TTC549 (cell line): ENCODE data around the gene OLFML1.

Source experiments
- FAIRE-seq: peaks from 2 replicates; lab custom pipeline; 2012; peaks lifted over from hg19 to GRCh38; lab: Jason Lieb, UNC

OLFML1 gene

DNA sequence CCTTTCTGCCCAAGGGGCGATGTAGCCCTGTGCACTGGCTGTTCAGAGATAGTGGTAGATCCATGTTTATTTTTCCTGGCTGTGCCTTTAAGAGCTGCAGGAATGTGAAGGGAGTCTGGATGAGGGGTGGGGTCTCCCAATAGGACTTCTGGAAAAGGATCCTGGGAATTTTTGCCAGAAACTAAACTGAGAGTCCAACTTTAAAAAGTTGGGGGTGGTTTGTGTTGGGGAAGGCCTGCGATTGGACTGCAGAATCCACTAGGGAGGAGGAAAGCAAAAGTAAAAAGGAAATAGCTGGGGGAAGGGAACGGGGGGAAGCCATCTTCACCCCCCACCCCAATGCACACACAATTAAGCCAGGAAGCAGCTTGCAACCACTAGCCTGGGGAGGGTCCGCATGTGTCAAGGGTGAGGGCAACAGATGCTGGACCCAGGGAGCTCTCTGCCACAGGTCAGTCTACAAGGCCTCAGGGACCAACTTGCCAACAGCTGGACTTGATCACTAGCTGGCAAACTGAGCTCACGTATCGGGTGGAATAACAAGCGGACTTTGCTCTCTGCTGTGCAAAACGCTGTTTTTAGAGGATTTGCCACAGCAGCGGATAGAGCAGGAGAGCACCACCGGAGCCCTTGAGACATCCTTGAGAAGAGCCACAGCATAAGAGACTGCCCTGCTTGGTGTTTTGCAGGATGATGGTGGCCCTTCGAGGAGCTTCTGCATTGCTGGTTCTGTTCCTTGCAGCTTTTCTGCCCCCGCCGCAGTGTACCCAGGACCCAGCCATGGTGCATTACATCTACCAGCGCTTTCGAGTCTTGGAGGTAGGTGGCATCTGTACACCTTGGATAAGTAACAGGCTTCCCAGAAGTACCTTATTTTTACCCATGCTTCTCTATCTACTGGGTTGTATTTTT lies at the start of gene OLFML1:
Gene OLFML1, plus strand, starts transcription at position 321 of the 912 bp plus-strand sequence. Its CDS starts 370 bp downstream, at position 691.
- no peak for FAIRE-seq

DNA sequence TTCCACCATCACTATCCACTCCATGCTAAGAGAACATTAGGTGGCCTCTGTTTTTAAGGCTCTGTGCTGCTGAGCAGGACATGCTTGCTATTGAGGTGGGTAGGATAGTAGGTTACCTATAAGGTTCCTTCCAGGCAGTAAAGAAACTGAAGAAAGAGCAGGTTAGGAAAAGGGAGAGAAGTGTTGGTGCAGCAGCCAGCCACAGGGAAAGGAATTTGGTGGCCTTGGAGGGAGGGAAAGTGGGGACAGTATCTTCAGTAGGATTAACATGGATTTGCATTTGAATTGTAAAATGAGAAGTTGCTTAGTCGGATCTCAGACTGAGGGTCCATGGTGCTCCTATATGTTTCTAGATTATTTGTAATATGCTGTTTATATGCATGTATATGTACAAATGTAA lies 49.2 kb upstream of the OLFML1 start:
- no peak for FAIRE-seq

DNA sequence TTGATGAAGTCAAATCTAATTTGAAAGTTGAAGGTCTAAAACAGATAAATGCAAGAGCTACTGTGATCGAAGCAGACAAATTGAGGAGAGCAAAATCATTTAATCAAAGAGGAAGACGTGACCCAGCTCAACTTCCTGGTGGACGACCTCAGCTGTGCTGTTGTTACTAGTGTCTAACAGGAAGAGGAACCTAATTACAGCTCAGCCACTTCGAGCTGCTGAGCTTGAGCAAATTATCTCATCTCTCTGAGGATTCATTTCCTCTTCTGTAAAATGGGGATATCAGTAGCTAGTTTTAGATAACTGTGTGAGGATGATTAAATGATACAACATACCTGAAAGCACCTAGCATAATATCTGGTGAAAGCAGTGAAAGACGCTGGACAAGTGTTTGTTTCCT lies 48.6 kb upstream of the OLFML1 start:
- FAIRE-seq: no peak

DNA sequence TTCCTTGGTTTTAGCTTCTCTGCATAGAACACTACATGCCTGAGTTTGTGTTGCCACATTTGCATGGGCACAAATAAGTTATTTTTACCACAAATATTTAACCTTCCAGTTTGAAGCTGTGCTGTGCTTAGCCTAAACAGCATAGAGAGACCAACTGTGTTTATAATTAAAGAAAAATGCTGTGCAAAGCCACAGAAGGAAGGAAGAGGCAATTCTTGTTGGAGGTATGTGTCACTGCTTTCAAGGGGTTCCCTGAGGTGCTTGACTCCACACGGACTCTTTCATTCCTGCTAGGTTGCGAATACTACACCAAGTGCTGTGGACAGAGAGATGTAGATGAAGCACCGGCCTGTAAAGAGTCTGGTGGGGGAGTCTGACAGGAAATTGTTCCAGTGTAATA lies 47.6 kb upstream of the OLFML1 start:
- no peak for FAIRE-seq

DNA sequence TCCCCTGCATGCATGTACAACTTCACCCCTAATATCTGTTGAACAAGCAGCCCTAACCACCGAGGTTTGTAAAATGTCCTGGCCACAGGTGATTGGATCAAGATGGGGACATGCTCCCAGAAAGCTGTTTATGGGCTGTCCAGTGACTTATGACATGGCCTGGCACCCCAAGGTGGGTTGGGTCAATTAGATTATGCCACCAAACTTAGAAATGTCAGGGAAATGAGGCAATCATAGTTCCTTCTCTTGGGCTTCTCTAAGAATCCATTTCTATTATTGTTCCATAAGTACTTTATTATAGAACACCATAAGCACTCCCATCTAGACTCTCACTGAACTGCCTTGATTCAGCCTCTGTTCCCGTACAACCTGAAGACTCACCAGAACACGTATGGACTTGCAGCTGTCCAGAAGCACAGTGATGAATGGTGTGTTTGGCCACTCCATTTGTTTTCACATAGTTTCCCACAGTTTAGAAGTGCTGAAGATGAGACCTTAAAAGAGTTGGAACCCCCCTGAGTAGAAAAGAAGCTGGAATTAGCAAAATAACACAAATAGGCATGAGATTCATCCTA lies 45.5 kb upstream of the OLFML1 start:
- FAIRE-seq: no peak

DNA sequence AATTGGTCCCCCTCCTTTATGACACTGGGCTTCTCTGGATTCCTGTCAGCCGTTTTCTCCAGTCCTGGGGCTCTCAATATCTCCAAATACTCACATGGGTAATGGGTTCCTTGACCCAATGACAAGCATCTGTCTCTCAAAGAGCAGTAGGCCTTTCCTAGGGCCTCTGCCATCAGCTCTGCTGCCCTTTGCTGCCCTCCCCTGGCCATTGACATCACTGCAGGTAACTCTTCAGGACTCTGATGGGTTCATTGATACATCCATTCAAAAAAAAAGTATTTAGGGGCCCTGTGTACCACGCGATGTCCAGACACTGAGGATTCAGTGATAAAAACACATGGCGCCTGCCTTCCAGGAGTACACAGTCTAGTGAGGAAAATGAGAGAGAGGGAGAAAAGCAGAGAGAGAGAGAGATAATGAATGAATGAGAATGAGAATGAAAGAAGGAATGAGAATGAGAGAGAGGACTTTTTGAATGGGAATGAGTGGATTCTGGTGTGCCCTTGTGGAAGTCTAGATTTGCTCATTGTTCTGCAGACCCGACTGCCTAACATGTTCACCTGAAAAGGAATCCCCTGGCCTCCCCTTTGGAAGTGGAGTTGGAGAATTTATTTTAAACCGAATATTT lies 42.6 kb upstream of the OLFML1 start:
- FAIRE-seq: no peak

DNA sequence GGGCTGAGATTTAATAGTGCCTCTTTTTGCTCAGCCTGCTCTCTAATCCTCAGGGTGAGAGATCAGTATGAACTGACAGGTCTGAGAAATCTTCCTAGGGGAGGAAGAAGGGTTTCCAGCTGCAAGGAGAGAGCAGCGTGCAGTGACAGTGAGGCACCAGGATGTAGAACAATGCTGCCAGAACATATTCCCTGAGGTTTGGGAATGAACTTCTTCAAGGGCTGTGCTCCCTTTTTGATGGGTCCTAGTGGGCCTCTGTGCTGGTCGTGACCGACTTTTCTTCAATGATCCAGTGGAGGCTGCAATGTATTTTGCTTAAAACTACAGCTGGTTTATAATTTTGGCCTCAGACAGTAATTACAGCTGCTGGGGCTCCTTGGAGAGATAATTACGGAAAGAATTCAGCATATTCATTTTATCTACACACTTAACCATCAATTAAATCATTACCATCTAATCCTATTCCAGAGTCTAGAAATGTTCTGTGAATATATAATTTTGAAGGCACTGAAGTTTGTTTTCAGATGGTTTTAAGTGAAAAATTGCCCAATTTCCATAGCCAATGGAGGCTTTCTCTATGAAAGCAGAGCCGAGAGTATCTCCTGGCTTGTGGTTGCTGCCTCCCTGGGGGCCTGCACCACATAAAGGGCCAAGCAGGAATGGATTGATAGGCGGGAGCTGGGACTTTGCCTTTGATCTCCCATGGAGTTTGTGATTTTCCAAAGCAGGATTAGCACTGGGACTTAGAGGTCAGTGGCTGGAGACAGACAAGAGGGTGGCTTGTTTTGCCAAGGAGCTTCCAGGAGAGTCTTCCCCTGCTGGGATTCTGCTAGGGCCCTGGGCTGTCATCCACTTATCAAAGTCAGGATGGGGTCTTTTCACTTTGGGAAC lies 41.0 kb upstream of the OLFML1 start:
- no peak for FAIRE-seq

DNA sequence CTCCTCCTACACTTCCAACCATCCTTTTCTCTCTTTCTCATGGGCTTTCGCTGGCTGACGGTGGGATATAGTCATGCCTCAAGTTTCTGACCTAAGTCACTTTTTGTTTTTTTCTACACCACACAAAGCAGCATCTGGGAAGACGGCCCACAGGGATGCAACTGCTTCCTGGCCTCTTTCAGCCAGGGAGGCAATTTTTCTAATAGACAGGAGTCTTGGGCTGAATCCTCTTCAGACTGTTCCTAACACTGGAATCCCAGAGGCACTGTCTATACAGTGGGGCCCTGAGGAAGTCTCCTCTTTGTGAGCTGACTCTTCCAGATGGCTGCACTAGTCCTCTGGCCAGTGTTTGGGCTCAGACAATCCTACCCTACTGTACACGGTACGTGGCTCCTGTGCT lies 39.7 kb upstream of the OLFML1 start:
- no peak for FAIRE-seq

DNA sequence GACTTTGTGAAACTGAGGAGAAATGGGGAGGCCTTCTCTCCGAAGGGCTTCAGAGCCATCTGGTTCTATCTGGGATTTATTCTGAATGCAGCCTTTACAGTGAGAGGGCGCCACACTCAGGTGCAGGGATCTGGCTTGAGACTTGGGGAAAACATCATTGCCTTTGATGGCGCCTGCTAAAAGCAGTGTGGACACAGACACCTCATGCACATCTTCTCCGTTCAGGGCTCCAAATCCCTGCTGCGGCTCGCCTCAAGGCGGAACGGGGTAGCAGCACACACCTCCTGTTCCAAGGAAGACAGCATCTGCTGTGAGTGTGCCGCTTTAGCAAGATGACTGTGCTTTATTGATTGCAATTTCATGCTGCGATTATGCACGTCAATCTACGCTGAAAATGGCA lies 37.1 kb upstream of the OLFML1 start:
- no peak for FAIRE-seq

DNA sequence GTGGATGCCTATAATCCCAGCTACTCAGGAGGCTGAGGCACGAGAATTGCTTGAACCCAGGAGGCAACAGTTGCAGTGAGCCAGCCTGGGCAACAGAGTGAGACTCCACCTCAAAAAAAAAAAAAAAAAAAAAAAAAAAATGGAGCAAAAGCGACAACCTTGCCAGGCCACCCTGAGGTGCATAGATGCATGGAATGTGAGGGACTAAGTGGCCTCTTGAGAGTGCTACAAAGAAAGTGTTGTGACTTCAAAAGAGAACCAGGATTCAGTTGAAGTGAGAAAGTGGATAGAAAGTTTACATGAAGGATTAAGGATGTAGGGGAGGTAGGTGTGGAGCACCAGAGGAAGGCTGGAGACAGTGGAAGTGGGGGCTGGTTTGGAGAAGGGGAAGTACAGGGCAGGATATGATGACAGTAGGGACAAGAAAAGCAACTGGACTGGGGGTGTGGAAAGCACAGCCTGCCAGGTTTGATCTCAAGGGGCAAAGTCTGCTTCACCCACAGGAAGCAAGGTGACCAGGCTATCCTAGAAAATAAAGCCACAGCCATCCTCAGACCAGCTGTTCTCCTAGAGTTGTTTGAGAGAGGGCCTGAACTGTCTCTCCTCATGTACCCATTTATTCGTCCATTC lies 36.0 kb upstream of the OLFML1 start:
- FAIRE-seq: no peak

DNA sequence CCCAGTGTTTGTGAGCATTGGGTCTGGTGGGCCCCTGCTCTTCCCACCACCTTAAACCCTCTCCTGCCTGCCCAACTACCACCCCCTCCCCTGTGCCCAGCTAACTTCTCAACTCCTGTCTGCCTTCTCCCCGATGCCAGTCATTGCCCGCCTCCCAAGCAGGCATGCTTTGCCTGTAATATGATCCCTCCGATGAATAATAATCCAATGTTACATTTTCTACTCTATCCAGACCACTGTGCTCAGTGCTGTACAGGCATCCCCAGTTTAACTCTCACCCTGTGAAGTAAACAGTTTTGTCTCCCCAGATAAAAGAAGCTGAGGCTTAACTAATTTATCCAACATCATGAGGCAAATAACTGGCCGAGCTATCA lies 35.5 kb upstream of the OLFML1 start:
- no peak for FAIRE-seq

DNA sequence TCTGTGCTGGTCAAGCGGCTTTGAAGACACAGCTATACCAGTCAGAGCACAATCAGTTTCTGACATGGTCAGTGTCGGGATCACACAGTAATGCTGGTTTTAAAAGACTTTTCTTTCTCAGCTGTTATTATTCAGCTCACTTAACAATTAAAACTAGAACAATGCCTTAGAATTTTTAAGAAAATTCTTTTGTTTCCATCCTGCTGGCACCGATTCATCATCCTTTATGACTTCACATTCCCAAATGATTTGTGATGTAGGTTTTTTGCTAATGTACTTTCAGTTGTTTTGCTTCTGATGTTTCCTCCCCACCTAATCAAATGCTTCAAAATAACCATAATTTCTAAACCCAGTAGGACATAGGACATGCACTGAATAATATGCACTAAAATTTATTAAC lies 34.5 kb upstream of the OLFML1 start:
- FAIRE-seq: no peak

DNA sequence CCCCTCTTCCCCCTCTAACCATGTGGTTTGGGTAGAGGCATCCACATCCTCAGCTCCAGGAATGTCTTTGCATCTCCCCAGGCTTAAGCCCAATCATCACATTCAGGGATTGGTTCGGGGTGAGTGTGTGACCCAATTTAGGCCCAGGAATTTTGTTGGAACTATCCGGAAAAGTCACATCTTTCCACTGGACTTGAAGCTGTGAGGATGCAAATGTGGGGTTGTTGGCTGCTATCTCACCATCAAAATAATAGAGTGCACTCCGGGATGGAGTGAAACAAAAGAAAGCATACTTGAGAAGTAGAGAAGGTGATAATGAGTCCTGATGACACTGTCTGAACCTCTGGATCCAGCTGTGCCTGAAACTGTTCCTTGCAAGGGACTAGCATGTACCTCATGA lies 33.8 kb upstream of the OLFML1 start:
- no peak for FAIRE-seq

DNA sequence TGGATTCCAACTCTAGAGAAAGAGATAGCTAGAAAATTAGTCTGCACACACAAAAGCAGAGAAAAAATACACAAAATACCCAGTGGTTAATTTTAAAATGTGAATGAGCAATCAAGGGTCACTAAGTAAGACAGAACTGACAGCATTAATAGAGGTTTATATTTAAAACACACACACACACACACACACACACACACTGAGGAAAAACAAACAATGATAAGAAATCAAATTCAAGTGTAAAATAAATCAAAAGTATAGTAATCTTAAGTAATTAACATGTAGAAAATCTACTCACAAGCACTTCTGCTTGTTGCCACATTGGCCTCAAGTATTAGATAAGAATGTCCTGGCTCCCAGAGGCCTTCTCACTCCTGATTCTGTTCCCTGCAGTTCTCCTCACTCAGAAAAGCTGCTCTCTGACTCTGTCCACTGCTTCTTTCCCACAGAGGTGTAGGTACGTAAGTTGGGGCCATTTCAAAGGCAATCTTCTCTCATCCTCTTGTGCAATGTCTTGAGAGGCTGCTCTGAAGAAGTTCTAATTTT lies 33.3 kb upstream of the OLFML1 start:
- no peak for FAIRE-seq

DNA sequence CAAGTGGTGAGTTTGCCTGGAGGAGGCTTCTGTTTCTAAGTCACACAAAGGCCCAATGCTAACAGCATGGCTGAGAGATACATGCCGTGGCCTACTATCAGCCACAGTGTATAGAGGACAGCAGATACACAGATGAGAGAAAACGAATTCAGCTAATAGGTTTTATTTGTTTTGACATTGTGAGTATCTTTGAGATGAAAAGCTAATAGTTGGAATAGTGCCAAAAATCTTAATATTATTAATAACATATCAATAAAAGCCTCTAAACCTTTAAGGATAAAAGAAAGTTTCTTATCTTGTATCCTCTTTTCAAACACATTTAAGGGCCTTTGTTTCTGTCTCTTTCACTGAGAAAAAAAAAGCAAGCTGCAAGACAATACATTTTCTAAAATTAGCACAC lies 30.5 kb upstream of the OLFML1 start:
- no peak for FAIRE-seq

DNA sequence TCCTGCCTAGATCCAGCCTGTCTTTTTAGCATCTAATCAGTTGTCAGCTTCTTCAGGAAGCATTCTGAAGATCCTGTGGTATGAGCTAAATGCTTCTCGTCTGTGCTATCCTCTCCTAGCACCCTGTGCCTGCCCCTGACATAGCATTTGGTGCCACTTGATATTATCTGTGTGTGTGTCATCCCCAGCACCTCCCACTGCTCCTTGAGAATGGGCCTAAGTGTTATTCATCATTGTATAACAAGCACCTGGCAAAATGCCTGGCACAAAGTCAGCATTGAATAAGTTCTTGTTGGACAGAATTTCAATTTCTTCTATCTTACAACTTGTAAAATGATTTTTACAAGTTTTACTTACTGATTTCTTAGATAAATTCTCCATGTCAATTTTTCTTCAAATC lies 28.1 kb upstream of the OLFML1 start:
- FAIRE-seq: no peak

DNA sequence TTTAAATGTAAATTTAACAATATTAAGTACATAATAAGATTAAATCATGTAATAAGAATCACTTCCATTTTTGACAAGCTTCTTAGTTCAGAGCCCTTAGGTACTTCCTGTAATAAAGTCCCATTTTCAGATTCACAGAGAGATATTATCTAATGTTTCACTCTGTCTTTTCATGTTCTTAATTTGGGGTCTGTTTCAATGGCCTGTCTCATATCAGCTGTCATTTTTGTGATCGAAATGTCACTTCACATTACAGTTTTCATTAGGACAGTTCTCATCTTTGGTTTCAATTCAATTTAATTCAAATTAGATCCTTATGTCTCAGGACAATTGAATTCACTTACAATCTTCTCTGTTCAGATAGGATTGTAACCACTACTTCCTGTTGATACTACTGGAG lies 22.6 kb upstream of the OLFML1 start:
- no peak for FAIRE-seq

DNA sequence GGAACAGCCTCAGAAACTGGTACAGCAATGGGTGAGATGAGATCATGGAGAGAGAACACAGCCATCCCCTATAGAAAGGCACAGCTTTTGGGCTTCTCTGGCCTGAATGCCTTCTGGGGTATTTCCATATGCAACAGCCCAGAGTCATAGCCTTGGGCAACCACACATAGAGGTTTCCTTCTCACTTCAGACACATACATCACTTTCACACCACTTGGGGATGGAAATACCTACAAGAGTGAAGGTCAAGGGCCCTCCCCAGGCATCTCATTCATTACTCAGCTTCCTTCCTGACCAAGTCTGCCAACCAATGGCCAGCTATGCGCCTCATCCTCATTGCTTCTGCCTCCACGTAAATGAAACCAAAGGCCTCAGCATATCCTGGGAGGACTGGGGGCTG lies 17.7 kb upstream of the OLFML1 start:
- FAIRE-seq: no peak

DNA sequence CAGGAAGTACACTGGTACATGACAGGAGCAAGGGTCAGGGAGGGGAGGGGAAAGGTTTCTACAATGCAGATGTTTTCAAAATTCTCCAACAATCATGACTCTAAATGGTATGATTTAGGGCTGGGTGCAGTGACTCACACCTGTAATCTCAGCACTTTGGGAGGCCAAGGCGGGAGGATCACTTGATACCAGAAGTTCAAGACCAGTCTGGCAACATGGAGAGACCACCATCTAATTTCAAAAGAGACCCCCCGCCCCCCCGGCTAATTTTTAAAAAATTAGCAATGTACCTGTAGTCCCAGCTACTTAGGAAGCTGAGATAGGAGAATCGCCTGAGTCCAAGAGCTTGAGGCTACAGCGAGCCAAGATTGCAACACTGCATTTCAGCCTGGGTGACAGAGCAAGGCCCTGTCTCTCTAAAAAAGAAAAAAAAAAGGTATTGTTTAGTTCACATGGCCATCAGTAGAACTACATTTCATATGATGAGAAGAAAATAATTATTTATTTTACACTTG lies 15.9 kb upstream of the OLFML1 start:
- no peak for FAIRE-seq

DNA sequence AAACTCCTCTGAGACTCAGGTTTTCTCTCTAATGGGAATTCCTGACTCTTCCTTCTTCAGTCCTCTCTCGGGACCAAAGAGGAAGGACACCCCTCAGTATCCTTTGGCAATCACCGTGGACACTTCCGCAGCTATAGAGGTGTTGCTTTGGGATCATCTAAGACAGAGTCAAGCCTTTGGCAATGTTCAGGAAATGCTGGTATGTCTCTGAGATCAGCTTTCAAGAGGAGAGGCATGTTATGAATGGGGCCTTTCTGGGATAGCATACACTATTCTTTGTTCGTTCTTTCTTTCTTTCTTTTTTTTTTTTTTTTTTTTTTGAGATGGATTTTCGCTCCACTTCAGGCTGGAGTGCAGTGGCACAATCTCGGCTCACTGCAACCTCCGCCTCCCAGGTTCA lies 14.2 kb upstream of the OLFML1 start:
- FAIRE-seq: no peak

DNA sequence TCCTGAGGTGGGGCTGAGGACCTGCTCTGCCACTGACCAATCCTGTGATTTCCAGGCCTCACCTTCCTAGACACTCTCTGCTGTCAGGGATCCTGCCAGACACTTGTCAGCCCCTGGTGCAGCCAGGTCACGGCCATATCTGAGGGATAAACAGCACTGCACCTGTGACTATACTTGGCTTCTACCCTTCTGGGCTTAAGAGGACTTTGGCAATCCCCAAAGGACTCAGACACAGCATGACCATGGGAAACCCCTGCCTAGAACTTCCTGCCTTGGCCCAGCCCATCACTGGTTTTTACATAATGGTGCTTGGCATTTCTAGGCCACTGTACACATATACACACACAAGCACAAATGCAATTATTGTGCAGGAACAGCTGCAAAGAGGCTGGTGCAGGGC lies 11.6 kb upstream of the OLFML1 start:
- no peak for FAIRE-seq

DNA sequence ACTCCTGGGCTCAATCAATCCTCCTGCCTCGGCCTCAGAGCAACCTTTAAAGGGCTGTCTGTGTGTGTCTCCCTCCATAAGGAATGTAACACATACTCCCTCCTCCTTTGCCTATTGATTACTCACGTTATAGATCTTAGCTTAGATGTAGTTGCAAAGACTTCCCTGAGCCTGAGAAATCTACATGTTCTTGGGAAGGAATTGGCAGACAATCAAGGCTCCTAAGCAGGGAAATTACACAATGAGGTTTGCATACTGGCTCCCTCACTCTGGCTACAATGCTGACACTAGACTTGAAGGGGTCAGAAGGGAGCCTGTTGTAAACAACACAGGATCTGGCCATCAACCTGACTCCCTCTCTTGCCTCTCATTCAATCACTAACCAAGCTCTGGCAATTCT lies 5.2 kb upstream of the OLFML1 start:
- FAIRE-seq: no peak
